WTC11 (cell line): ENCODE data around the gene COL4A6.

Experiments used
- AFF4 ChIP-seq: sonication (generic); formaldehyde crosslinking; IDR thresholded peaks from 2 replicates; pipeline ENCODE4 v1.8.1; 2023; ENCODE audit warnings: mild to moderate bottlenecking, missing genetic modification reagents, borderline replicate concordance
- ATF6 ChIP-seq: sonication (generic); formaldehyde crosslinking; IDR thresholded peaks from 2 replicates; pipeline ENCODE4 v1.8.1; 2023; ENCODE audit warnings: mild to moderate bottlenecking, missing genetic modification reagents
- CREB1 ChIP-seq: sonication (generic); formaldehyde crosslinking; IDR thresholded peaks from 2 replicates; pipeline ENCODE4 v1.8.0; 2023; ENCODE audit warnings: mild to moderate bottlenecking, missing genetic modification reagents
- CTCF ChIP-seq: fragments of 200-600 bp; IDR thresholded peaks from 2 replicates; pipeline ENCODE4 v1.8.0; 2022; ENCODE audit warnings: antibody characterized with exemption
- SMAD4 ChIP-seq: sonication (generic); formaldehyde crosslinking; IDR thresholded peaks from 2 replicates; pipeline ENCODE4 v1.8.0; 2022; ENCODE audit warnings: mild to moderate bottlenecking, missing genetic modification reagents
- SP1 ChIP-seq: sonication (generic); formaldehyde crosslinking; conservative IDR thresholded peaks from 2 replicates; pipeline ENCODE4 v1.8.1; 2022; ENCODE audit warnings: missing genetic modification reagents
- USF1 ChIP-seq: sonication (generic); formaldehyde crosslinking; IDR thresholded peaks from 2 replicates; pipeline ENCODE4 v1.8.0; 2022; ENCODE audit warnings: mild to moderate bottlenecking, missing genetic modification reagents
- TF ChIP-seq, protein P1 (sequence below): sonication (generic); formaldehyde crosslinking; IDR thresholded peaks from 2 replicates; pipeline ENCODE4 v1.8.1; 2022; ENCODE audit warnings: low read depth, mild to moderate bottlenecking, moderate library complexity, missing genetic modification reagents, borderline replicate concordance

DNA sequence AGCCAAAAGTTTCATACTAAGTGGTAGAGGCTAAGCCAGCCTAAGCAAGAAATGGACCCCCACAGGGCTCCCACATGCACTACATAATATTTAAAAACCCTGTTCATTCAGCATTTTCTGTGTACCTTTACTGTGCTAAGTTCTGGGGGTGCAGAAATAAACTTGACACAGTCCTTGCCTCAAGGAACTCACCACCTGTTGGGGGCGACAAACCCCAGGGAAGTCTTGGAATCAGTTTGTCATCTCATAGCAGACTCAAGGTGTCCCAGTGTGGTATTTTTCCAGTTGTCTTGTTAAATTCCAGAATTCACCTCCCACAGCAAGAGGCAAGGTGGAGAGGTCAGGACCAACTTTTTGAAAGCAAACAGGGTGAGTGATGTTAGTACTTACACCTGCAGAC lies 303.5 kb downstream of the COL4A6 start:
- TF ChIP-seq USF1 (CRISPR knock-in tag) (no peak), AFF4 (no peak), ATF6 (CRISPR knock-in tag) (no peak), CTCF (no peak), SMAD4 (CRISPR knock-in tag) (no peak), CREB1 (CRISPR knock-in tag) (no peak), SP1 (CRISPR knock-in tag) (no peak)
- TF ChIP-seq, protein P1, sequence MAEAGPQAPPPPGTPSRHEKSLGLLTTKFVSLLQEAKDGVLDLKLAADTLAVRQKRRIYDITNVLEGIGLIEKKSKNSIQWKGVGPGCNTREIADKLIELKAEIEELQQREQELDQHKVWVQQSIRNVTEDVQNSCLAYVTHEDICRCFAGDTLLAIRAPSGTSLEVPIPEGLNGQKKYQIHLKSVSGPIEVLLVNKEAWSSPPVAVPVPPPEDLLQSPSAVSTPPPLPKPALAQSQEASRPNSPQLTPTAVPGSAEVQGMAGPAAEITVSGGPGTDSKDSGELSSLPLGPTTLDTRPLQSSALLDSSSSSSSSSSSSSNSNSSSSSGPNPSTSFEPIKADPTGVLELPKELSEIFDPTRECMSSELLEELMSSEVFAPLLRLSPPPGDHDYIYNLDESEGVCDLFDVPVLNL (CRISPR knock-in tag): no peak
